GM12891 (cell line): ENCODE data around the gene SSU72.

Source experiments
- POLR2A ChIP-seq: IDR thresholded peaks from 2 replicates; pipeline ENCODE4 v1.6.1; 2011; ENCODE audit warnings: low read depth, low read length, control low read depth
- POLR2AphosphoS5 ChIP-seq: IDR thresholded peaks from 2 replicates; pipeline ENCODE4 v1.6.1; 2011; ENCODE audit warnings: low read depth, low read length, control low read depth

DNA sequence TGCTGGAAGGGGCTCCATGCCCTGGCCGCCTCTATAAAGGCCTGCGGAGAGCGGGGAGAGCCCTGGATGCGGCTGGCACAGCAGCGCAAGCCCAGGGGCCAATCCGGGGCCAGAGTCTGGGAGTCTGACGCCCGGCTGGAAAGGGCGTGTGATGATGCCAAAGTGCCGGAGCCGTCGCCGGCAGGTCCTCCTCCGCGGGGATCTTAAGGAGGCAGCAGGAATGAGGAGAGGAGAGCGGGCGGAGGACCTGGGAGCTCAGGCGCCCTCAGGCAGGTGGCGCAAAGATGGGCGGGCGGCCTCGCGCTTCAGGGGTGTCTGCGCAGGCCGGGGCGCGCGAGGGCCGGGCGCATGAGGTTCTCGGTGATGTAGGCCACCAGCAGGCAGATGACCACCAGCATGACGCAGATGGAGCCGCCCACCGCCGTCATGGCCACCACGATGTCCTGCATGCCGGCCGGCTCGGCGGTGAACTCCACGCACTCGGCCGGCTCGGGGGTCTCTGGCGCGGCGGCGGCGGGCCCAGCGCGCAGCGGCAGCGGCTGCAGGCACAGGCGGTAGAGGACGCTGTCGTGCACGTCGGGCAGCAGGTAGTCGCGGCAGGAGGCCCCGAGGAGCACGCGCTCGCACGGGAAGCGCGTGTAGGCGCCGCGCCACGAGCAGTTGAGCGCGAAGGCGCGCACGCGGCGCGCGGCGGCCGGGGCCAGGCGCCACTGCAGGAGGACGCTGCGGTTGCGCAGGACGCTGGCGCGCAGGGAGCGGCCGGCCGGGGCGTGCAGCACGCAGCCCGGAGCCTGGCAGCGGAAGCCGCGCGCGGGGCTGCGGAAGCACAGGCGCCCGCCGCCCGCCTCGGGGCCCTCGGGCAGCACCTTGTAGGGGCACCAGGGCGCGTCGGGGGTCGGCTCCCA lies 24.6 kb upstream of the SSU72 start:
- TF ChIP-seq POLR2AphosphoS5: no peak
- TF ChIP-seq POLR2A: no peak
